VCaP (cell line): Measurements from ENCODE around the gene VNN1.
"Not testable (repeated sequence)": the region's sequence is repeated elsewhere in the genome, so short reads cannot be mapped to it uniquely, and the experiment has no call there.

Source experiments
- H3K27ac ChIP-seq: fragments of 450-650 bp; 2 replicates; pipeline ENCODE4 v1.5.1; 2017
- CTCF ChIP-seq: fragments of 450-650 bp; conservative IDR thresholded peaks from 2 replicates; pipeline ENCODE4 v1.5.1; 2017; ENCODE audit warnings: mild to moderate bottlenecking, moderate library complexity

Gene VNN1

GRCh38 chr6:132708771-132709170 lies 5.1 kb downstream of the VNN1 start:
- no peak for TF ChIP-seq CTCF
- H3K27ac ChIP-seq: no peak overlapping the region

GRCh38 chr6:132708002-132708401 lies 5.9 kb downstream of the VNN1 start:
- H3K27ac ChIP-seq: no peak overlapping the region
- no peak for TF ChIP-seq CTCF

GRCh38 chr6:132706756-132707155 lies 7.1 kb downstream of the VNN1 start:
- not testable (repeated sequence) for H3K27ac ChIP-seq

- no peak overlapping the region for H3K27ac ChIP-seq
- TF ChIP-seq CTCF: no peak
Observed at GRCh38 chr6:132703936-132704335, 9.9 kb downstream of the VNN1 start.

- TF ChIP-seq CTCF: no peak
- no peak overlapping the region for H3K27ac ChIP-seq
Observed at GRCh38 chr6:132698608-132699007, 15.2 kb downstream of the VNN1 start.

- TF ChIP-seq CTCF: no peak
- no peak overlapping the region for H3K27ac ChIP-seq
Observed at GRCh38 chr6:132695773-132696172, 18.1 kb downstream of the VNN1 start.

- TF ChIP-seq CTCF: no peak
- peak overlapping the region; percentile 61 for H3K27ac ChIP-seq
Observed at GRCh38 chr6:132693478-132693877, 20.4 kb downstream of the VNN1 start.

GRCh38 chr6:132690678-132691077 lies 23.2 kb downstream of the VNN1 start:
- no peak for TF ChIP-seq CTCF
- no peak overlapping the region for H3K27ac ChIP-seq
